GM21717 (cell line): ENCODE results near the gene BAD.

Experiments used
- ATAC-seq: cut with Tn5 transposase; IDR thresholded peaks from one replicate; pipeline ENCODE4 v1.9.1; 2021; ENCODE audit warnings: mild to moderate bottlenecking, moderate library complexity; ENCODE audit not compliant: unreplicated experiment

Gene BAD

GRCh38 chr11:64281957-64282770 lies 2.3 kb downstream of the BAD start:
- ATAC-seq = no peak

DNA sequence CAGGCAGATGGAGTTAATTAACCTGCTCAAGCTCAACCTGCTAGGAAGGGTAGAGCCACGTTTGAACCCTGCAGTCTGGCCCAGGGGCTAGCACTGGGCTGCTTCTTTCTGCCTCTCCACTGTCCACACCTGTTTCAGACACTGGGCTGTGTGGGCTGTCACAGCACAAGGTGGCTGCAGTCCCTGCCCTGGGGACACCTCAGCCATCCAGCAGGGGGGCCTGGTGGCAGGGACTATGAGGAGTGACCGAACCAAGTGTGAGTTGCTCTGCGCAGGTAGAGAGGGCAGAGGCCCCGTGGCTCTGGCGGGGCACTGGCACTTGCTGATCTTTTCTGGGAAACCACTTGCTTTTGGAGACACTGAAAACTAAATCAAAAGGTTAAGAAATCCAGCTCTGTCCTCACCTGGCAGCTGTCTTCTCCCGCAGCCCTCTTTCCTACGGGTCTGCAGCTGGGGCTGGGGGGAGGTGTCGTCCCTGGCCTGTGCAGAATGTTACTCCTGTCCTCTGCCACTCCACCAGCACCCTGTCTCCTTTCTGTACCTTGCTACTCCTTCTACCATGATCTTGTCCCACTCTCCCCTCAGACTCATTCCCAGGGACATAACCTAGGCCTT lies 5.8 kb downstream of the BAD start:
- ATAC-seq = no peak

GRCh38 chr11:64276653-64277431 lies 7.6 kb downstream of the BAD start:
- ATAC-seq = no peak

DNA sequence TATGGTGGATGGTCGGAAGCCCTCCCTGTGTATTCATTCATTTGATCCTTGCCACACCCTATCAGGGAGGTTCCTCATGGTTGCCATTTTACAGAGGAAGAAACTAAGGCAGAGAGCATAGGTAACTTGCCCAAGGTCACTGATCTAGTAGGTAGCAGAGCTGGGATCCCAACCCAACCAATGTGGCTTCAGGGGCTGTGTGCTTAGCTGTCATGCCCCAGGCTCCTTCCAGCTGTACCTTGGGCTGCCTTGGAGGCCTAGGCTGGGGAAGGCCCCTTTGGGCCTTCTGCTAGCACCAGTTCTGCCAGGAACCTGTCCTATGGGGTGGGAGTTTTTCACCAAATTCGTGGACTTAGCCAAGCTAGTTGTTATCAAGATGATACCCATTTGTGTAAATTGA lies 8.6 kb downstream of the BAD start:
- no peak for ATAC-seq

DNA sequence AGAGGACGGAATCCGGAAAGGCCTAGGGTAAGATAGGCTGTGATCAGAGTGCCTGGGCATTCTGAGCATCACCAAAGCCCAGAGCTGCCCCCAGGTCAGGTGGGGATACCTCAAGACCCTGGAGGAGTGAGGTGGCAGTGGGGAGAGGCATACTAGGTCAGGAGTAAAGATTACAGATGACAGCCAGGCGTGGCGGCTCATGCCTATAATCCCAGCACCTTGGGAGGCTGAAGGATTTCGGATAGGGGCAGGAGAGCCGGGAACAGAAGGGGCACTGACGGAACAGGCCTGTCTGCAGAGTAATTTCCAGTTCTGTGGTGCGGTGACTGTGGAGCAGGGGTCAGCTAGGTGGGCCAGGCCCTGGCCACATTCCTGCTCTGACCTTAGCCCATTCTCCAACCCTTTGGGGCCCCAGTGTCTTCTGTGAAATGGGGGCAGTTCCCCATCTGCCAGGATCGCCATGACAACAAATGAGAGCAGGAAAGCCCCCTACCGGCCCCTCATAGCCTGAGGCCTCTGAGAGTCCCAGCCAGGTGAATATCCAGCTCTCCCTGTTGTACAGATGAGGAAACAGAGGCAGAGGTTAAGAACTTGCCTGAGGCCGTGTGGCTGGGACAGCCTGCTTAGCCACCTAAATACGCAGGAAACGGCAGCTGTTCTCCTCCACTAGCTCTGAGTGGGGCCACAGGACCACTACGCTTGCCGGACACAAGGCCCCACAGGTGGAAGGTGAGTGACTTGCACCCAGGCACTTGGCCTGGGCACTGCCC lies 9.2 kb downstream of the BAD start:
- ATAC-seq = no peak

GRCh38 chr11:64269540-64270220 lies 14.8 kb downstream of the BAD start:
- ATAC-seq = peak; percentile 55

DNA sequence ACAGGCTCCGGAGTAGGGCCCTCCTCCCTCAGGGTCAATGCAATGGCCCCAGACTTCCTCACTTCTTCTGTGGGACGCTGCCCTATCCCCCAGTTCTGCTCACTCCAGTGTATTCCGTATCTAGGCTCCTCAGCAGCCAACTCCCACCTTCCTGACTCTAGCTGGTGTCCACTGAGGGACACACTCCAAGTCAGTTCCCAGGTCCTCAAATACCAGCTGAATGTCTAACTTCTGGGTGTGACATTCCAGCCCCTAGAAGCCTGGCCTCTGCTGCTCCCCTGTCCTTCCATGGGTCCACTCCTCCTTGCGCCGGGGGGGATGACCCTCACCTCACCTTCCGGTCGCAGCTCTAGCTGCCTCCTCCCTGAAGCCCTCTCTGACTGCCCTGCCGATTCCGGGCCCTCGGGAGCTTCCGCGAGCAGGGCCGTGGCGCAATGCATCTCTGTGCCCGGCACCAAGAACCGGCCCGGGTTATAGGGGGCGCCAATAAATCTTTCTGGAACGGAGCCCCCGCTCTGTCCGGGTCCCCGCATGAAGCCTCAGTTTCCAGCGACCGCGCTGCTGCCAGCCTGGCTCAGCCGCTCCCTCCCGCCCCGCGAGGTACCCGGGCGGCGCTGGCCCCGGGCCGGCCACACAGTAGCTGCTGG lies 15.4 kb downstream of the BAD start:
- peak; percentile 16 for ATAC-seq

DNA sequence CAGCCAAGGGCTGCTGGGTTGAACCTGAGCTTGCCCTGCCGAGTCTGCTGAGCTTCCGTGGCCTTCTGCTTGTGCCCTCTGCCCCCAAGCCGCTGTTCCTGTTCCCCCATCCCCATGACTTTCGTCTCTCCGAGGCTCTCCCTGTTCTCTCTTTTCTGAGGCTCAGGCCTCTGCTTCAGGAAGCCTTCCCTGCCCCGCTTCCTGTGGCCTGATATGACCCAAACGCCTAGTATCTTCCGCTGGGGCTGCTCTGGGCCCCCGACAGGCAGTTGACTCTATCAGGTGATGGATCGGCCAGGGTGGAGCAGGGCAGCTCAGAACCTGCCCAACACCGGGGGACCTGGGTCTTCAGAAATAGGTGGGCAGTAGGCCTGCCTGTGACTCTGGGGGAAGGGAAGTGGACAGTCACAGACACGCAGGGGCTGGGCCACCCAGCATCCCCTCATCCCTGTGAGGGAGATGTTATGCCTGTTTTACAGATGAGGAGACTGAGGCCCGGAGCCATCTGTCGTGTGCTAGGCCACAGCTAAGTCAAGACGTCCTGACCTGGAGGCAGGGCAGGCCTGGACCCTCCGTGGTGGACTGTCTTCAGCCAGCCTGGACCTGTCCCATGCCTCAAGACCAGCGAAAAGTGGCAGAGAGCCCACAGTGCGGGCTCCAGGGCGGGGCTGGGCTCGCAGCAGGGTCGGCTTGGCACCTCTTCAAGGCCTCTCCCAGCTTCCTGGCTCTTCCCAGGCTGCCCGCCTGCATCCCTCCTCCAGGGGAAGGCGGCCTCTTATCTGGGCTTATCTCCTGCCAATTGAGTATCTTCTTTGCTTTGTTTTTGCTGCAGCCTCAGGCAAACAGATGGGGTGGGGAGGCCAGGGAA lies 16.2 kb downstream of the BAD start:
- ATAC-seq = no peak

GRCh38 chr11:64267207-64267945 lies 17.1 kb downstream of the BAD start:
- no peak for ATAC-seq

DNA sequence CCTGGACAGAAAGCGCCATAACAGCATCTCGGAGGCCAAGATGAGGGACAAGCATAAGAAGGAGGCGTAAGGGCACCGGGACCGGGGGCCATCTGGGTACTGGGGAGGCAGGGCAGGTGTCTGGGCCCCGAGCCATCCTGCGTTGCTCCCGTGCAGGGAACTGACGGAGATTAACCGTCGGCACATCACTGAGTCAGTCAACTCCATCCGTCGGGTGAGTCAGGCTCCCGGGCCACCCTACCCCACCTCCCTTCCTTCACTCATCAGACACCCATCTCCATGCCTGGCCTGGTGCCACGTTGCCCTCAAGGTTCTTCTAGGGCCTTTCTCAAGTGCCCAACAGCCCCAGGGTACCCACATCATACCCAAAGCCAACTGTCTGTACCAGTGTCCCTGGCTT lies 18.1 kb downstream of the BAD start:
- ATAC-seq = no peak

DNA sequence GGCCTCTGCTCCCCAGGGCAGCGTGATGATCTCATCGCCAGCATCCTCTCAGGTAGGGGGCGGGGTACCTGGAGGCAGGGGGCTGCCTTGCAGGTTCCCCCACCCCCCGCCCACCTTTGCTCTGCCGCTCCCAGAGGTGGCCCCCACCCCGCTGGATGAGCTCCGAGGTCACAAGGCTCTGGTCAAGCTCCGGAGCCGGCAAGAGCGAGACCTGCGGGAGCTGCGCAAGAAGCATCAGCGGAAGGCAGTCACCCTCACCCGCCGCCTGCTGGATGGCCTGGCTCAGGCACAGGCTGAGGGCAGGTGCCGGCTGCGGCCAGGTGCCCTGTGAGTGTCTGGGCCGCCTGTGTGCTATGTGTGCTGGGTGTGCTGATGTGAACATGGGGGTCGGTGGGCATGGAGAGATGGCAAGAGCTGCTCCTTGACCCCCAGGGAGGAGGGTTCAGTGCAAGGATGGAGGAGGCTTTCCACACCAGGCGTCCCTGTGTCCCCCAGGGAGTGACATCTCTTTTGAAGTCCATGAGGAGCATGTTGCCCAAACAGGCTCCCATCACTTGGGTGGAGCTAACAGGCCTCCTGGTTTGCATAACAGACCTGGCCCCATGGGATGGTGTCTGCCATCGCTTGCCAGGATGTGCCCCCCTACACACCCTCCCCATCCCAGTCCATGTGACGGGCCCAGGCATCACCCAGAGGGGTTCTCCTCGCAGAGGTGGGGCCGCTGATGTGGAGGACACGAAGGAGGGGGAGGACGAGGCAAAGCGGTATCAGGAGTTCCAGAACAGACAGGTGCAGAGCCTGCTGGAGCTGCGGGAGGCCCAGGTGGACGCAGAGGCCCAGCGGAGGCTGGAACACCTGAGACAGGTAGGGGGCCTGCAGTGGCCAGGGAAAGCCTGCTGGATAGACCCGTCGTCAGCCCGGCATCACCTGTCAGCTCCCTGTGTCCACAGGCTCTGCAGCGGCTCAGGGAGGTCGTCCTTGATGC lies 19.0 kb downstream of the BAD start:
- ATAC-seq = no peak

- no peak for ATAC-seq
Observed at GRCh38 chr11:64264371-64264852, 20.1 kb downstream of the BAD start.

GRCh38 chr11:64263947-64264317 lies 20.5 kb downstream of the BAD start:
- ATAC-seq = no peak

DNA sequence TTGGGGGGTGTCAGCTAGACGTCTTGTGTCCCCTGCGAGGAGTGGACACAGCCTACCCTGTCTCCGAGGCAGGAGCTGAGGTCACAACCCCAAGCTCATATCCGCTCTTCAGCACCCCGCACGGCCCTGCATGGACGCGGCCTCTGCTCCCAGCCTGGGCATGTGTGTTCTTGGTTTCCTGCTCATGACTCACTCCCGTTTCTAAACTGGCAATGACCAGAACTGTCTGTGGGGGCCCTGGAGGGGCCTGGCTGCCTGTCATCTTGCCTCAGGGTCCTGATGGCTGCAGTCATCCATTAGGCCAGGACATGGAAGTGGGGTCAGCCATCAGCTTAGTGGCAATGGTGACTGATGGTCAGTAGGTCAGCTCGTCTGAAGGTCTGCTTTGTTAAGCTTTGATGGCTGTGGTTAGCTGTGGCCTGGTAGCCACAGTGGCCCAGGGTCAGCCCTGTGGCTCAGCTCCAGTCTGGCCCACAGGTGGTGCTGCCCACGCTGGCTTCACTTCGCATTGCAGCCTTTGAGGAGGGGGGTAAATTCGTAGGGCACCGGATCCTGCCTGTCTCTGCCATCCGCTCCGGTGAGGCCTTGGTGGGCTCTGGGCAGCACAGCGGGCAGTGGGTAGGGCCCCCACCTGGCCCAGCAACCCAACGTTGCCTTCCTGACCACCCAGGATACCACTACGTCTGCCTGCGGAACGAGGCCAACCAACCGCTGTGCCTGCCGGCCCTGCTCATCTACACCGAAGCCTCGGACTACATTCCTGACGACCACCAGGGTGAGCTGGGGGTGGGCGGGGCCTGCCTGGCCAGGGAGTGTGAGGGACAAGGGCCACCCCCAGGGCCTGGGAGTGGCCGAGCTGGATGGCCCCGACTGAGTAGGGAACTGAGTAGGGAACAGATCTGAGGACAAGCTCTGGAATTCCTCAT lies 21.2 kb downstream of the BAD start:
- ATAC-seq = no peak

DNA sequence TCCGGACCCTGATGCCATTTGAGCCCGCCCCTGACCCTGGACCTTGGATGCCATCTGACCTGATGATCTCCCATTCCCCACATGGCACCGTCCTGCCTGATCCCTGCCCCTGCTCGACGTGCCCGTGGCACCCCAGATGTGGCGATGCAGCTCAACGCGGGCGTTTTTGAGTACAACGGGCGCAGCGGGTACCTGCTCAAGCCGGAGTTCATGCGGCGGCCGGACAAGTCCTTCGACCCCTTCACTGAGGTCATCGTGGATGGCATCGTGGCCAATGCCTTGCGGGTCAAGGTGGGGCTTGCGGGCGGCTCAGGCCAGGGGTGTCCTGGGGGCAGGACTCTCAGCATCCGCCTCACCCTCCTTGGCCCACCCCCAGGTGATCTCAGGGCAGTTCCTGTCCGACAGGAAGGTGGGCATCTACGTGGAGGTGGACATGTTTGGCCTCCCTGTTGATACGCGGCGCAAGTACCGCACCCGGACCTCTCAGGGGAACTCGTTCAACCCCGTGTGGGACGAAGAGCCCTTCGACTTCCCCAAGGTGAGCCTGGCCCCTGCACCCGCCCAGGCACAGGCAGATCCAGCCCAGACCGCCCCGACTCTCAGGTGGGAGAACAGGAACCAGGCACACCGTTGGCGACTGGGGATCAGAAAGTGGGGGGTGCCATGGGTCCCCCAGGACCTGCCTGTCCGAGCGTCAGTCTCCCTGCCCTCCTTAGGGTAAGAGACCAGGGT lies 22.0 kb downstream of the BAD start:
- no peak for ATAC-seq
